K562 (cell line): ENCODE measurements around the gene OTOG. TPM values are rescaled to one million over a fixed set of nuclear protein-coding genes. Genes with fewer than 3 reads are reported as not detected.

ENCODE experiments used
- CCNT2 ChIP-seq: IDR thresholded peaks from 2 replicates; pipeline ENCODE4 v1.6.1; 2011; ENCODE audit warnings: borderline replicate concordance, low read depth, mild to moderate bottlenecking, moderate library complexity, mixed read lengths, low read length; ENCODE audit not compliant: insufficient read length; ENCODE audit errors: extremely low read depth
- PML ChIP-seq: IDR thresholded peaks from 2 replicates; pipeline ENCODE4 v1.6.1; 2012; ENCODE audit warnings: low read length, inconsistent platforms
- PURB ChIP-seq: sonication (generic); formaldehyde crosslinking; IDR thresholded peaks from 2 replicates; pipeline ENCODE4 v1.9.0; 2021; ENCODE audit warnings: low read depth, mild to moderate bottlenecking, missing genetic modification reagents
- SMC3 ChIP-seq: conservative IDR thresholded peaks from 2 replicates; pipeline ENCODE4 v1.6.1; 2011; ENCODE audit warnings: low read depth, low read length, improper control_type of control experiment; ENCODE audit not compliant: insufficient read depth
- ZNF764 ChIP-seq: fragments of 250-450 bp; sonication (Bioruptor Pico); IDR thresholded peaks from 2 replicates; pipeline ENCODE4 v1.4.0; 2020; ENCODE audit warnings: low read depth, mild to moderate bottlenecking, moderate library complexity
- ZZZ3 ChIP-seq: fragments of 450-650 bp; IDR thresholded peaks from 2 replicates; pipeline ENCODE4 v1.6.1; 2016; ENCODE audit warnings: antibody characterized with exemption, mild to moderate bottlenecking, moderate library complexity
- polyA plus RNA-seq, 8 experiments: library from polyadenylated mRNA; depleted of rRNA in 4 of 8; stranded (reverse) in 5 of 8; unstranded in 3 of 8; fragments of >200 nt; fragmentation: Nextera tagmentation in 2 of 8; fragmentation: Illumina TruSeq in 1 of 8; extraction: Ambion mirVana in 2 of 8; extraction: Trizol in 1 of 8; gene quantifications; 2 replicates each; pipeline versions ENCODE4 v1.2.1 to v1.2.3, GENCODE V29; 2011 to 2014; ENCODE audit warnings: inconsistent platforms in 1 of 8, missing spikeins in 1 of 8
- total RNA-seq, 7 experiments: library from RNA; depleted of rRNA in 6 of 7; stranded (reverse); fragments of >200 nt in 6 of 7; fragmentation: Illumina TruSeq in 2 of 7; extraction: Trizol in 2 of 7; gene quantifications; 2 replicates each; pipeline versions ENCODE4 v1.2.1 to v1.2.3, GENCODE V29; 2011 to 2021; ENCODE audit warnings: low replicate concordance in 1 of 7
- TF ChIP-seq, protein P1 (sequence below): fragments of 200-800 bp; sonication (Bioruptor generic); IDR thresholded peaks from 2 replicates; pipeline ENCODE4 v1.6.1; 2016; ENCODE audit warnings: missing genetic modification characterization, missing compliant biosample characterization
- TF ChIP-seq, protein P2 (sequence below): sonication (generic); formaldehyde crosslinking; IDR thresholded peaks from 2 replicates; pipeline ENCODE4 v1.8.0; 2023; ENCODE audit warnings: mild to moderate bottlenecking, missing genetic modification reagents
- TF ChIP-seq, protein P3 (sequence below): fragments of 250-450 bp; sonication (Bioruptor Pico); IDR thresholded peaks from 2 replicates; pipeline ENCODE4 v1.4.0; 2020

Gene OTOG
- total and polyA plus RNA-seq, 9 of the 15 experiments (the other 6 are each of a cell fraction or from before 2014, with no cell fraction given), result not detected

DNA sequence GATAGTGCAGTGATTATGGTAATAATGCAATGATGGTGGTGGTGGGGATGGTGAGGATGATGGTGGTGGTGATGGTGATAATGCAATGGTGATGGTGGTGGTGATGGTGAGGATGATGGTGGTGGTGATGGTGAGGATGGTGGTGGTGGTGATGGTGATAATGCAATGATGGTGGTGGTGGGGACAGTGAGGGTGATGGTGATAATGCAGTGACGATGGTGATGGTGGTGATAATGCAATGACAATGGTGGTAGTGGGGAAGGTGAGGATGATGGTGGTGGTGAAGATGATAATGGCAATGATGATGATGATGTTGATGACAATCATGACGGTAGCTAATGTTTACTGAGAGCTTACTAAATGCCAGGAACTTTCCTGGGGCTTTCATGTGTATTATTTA lies 92.7 kb downstream of the OTOG start (continued):
- TF ChIP-seq, protein P1, sequence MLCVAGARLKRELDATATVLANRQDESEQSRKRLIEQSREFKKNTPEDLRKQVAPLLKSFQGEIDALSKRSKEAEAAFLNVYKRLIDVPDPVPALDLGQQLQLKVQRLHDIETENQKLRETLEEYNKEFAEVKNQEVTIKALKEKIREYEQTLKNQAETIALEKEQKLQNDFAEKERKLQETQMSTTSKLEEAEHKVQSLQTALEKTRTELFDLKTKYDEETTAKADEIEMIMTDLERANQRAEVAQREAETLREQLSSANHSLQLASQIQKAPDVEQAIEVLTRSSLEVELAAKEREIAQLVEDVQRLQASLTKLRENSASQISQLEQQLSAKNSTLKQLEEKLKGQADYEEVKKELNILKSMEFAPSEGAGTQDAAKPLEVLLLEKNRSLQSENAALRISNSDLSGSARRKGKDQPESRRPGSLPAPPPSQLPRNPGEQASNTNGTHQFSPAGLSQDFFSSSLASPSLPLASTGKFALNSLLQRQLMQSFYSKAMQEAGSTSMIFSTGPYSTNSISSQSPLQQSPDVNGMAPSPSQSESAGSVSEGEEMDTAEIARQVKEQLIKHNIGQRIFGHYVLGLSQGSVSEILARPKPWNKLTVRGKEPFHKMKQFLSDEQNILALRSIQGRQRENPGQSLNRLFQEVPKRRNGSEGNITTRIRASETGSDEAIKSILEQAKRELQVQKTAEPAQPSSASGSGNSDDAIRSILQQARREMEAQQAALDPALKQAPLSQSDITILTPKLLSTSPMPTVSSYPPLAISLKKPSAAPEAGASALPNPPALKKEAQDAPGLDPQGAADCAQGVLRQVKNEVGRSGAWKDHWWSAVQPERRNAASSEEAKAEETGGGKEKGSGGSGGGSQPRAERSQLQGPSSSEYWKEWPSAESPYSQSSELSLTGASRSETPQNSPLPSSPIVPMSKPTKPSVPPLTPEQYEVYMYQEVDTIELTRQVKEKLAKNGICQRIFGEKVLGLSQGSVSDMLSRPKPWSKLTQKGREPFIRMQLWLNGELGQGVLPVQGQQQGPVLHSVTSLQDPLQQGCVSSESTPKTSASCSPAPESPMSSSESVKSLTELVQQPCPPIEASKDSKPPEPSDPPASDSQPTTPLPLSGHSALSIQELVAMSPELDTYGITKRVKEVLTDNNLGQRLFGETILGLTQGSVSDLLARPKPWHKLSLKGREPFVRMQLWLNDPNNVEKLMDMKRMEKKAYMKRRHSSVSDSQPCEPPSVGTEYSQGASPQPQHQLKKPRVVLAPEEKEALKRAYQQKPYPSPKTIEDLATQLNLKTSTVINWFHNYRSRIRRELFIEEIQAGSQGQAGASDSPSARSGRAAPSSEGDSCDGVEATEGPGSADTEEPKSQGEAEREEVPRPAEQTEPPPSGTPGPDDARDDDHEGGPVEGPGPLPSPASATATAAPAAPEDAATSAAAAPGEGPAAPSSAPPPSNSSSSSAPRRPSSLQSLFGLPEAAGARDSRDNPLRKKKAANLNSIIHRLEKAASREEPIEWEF (CRISPR knock-in tag), result no peak
- no peak for TF ChIP-seq SMC3
- TF ChIP-seq, protein P2, sequence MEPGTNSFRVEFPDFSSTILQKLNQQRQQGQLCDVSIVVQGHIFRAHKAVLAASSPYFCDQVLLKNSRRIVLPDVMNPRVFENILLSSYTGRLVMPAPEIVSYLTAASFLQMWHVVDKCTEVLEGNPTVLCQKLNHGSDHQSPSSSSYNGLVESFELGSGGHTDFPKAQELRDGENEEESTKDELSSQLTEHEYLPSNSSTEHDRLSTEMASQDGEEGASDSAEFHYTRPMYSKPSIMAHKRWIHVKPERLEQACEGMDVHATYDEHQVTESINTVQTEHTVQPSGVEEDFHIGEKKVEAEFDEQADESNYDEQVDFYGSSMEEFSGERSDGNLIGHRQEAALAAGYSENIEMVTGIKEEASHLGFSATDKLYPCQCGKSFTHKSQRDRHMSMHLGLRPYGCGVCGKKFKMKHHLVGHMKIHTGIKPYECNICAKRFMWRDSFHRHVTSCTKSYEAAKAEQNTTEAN (CRISPR knock-in tag), result no peak
- TF ChIP-seq CCNT2, result no peak
- TF ChIP-seq ZNF764 (CRISPR knock-in tag), result no peak
- TF ChIP-seq ZZZ3, result no peak
- no peak for TF ChIP-seq PURB (CRISPR knock-in tag)
- TF ChIP-seq, protein P3, sequence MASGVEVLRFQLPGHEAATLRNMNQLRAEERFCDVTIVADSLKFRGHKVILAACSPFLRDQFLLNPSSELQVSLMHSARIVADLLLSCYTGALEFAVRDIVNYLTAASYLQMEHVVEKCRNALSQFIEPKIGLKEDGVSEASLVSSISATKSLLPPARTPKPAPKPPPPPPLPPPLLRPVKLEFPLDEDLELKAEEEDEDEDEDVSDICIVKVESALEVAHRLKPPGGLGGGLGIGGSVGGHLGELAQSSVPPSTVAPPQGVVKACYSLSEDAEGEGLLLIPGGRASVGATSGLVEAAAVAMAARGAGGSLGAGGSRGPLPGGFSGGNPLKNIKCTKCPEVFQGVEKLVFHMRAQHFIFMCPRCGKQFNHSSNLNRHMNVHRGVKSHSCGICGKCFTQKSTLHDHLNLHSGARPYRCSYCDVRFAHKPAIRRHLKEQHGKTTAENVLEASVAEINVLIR (CRISPR knock-in tag), result no peak
- no peak for TF ChIP-seq PML
